NB4 (cell line): Measurements from ENCODE around the gene PLEKHA5.

Experiments used
- DNase-seq: peaks from one replicate; pipeline ENCODE4 v3.0.0; 2010; ENCODE audit warnings: low read depth
- H3K4me3 ChIP-seq: one replicate; pipeline ENCODE4 v1.5.1; 2011; ENCODE audit warnings: mild to moderate bottlenecking, low read depth, low read length, moderate library complexity
- CTCF ChIP-seq: IDR thresholded peaks from one replicate; pipeline ENCODE4 v1.5.1; 2012; ENCODE audit warnings: low read depth, low read length
- MAX ChIP-seq: IDR thresholded peaks from 2 replicates; pipeline ENCODE4 v1.6.1; 2011; ENCODE audit warnings: low read depth, low read length
- MYC ChIP-seq: IDR thresholded peaks from 2 replicates; pipeline ENCODE4 v1.6.1; 2011; ENCODE audit warnings: low read depth, low read length
- POLR2A ChIP-seq: IDR thresholded peaks from 2 replicates; pipeline ENCODE4 v1.6.1; 2011; ENCODE audit warnings: mild to moderate bottlenecking; ENCODE audit not compliant: insufficient read length; ENCODE audit errors: extremely low read depth

Gene PLEKHA5

DNA sequence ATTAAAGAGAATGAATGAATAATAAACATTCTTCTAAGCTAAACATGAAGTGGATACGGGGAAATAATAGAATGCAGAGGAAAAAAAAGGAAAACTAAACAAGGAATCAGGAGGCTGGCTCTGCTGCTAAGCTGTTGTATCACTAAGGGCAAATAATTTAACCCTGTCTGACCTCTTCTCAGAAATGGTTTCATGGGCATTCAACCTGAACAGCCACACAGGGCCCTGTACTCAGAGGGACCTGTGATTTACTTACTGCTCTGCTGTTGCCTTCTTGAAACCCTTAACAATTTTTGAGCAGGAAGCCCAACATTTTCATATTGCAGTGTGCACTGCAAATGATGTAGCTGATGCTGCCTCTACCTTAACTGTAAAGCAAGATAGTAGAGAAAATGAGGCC lies 14.2 kb upstream of the PLEKHA5 start:
- no peak for TF ChIP-seq MAX
- no peak for TF ChIP-seq POLR2A
- TF ChIP-seq CTCF = no peak
- no peak for TF ChIP-seq MYC
- no peak overlapping the region for H3K4me3 ChIP-seq
- DNase-seq = no peak

- TF ChIP-seq MYC (no peak), MAX (no peak), CTCF (no peak), POLR2A (no peak)
- no peak overlapping the region for H3K4me3 ChIP-seq
- DNase-seq = no peak
Measured at GRCh38 chr12:19119440-19119839, 10.1 kb upstream of the PLEKHA5 start.

GRCh38 chr12:19120795-19121194 lies 8.7 kb upstream of the PLEKHA5 start:
- TF ChIP-seq MYC (no peak), CTCF (no peak), POLR2A (no peak), MAX (no peak)
- H3K4me3 ChIP-seq = no peak overlapping the region
- no peak for DNase-seq

- no peak for DNase-seq
- no peak overlapping the region for H3K4me3 ChIP-seq
- TF ChIP-seq CTCF (no peak), MYC (no peak)
Measured at GRCh38 chr12:19121449-19122018, 8.0 kb upstream of the PLEKHA5 start.

- H3K4me3 ChIP-seq = no peak overlapping the region
- no peak for TF ChIP-seq MYC
- no peak for TF ChIP-seq CTCF
- no peak for TF ChIP-seq POLR2A
- TF ChIP-seq MAX = no peak
- no peak for DNase-seq
Measured at GRCh38 chr12:19125325-19125724, 4.2 kb upstream of the PLEKHA5 start.

DNA sequence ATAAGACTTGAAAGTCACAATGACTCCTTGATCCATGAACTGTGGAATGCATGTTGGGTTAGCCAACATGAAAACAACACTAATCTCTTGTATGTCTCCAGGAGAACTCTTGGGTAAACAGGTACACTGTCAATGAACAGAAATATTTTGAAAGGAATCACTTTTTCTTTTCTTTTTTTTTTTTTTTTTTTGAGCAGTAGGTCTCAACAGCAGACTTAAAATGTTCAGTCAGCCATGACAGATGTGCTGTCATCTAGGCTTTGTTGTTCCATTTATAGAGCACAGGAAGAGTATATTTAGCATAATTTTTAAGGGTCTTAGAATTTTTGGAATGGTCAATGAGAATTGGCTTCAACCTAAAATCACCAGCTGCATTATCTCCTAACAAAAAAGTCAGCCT lies 2.3 kb upstream of the PLEKHA5 start:
- TF ChIP-seq POLR2A = no peak
- no peak for TF ChIP-seq MAX
- no peak for TF ChIP-seq CTCF
- no peak for TF ChIP-seq MYC
- no peak for DNase-seq
- no peak overlapping the region for H3K4me3 ChIP-seq
